Measurements from ENCODE around the gene NOL9.

The NOL9 gene

GRCh38 chr1:6596351-6596750 is 42.0 kb upstream of the NOL9 start:
- Histone ChIP-seq H2BK12ac (ENCODE audit: low read length in 2 of 2) (no peak overlapping the region), H3K4me2 (ENCODE audit: low read length, poor library complexity, severe bottlenecking) (no peak overlapping the region), H3K18ac (ENCODE audit: low read depth in 1 of 2, low read length in 2 of 2) (no peak overlapping the region), H3K27ac (ENCODE audit: low read length, poor library complexity, severe bottlenecking) (no peak overlapping the region), H3K79me1 (replicated peaks; ENCODE audit: low read length, poor library complexity, severe bottlenecking) (peaks cover 56% of the 10 kb centered on the region), H2AK5ac (ENCODE audit: low read length, severe bottlenecking) (no peak overlapping the region), H2BK5ac (ENCODE audit: low read depth, low read length, poor library complexity, severe bottlenecking) (no peak overlapping the region), H3K14ac (ENCODE audit: low read length in 2 of 2) (no peak overlapping the region), H3K27me3 (ENCODE audit: control insufficient read depth in 1 of 2, insufficient read depth in 1 of 2, low read length in 2 of 2) (no peaks in the 10 kb centered on the region), H3K23ac (ENCODE audit: low read length in 2 of 2) (no peak overlapping the region), H4K8ac (ENCODE audit: low read length) (no peak overlapping the region), H3K4ac (ENCODE audit: low read depth in 1 of 2, low read length in 2 of 2) (no peak overlapping the region), H3K9me3 (ENCODE audit: control insufficient read depth, low read length) (no peaks in the 10 kb centered on the region), H2BK120ac (ENCODE audit: low read depth, low read length) (no peak overlapping the region), H3K4me1 (ENCODE audit: control insufficient read depth, insufficient read depth, low read depth, low read length) (peaks cover 26% of the 10 kb centered on the region), H3K9ac (ENCODE audit: low read length) (peak overlapping the region; percentile 59), H2AFZ (ENCODE audit: low read depth, low read length) (no peak overlapping the region), H2BK15ac (ENCODE audit: low read depth, poor library complexity, severe bottlenecking) (no peak overlapping the region), H3K36me3 (ENCODE audit: control insufficient read depth in 1 of 2, insufficient read depth in 2 of 2, low read depth in 1 of 2, low read length in 2 of 2) (peaks cover 73 to 77% of the 10 kb centered on the region in 2 experiments), H3K4me3 (ENCODE audit: insufficient read depth in 1 of 2, low read depth in 1 of 2, low read length in 2 of 2) (peak overlapping the region in 1 of 2 experiments; percentile 52), H4K91ac (ENCODE audit: low read length) (no peak overlapping the region)
- 86% methylated on average over 6 of the region's 7 CpGs for WGBS
- DNase-seq = no peak

GRCh38 chr1:6594977-6595740 is 40.8 kb upstream of the NOL9 start:
- Histone ChIP-seq H2BK12ac (ENCODE audit: low read length in 2 of 2) (no peak overlapping the region), H3K4me3 (ENCODE audit: insufficient read depth in 1 of 2, low read depth in 1 of 2, low read length in 2 of 2) (no peak overlapping the region), H3K14ac (ENCODE audit: low read length in 2 of 2) (no peak overlapping the region), H2BK120ac (ENCODE audit: low read depth, low read length) (no peak overlapping the region), H4K8ac (ENCODE audit: low read length) (no peak overlapping the region), H3K23ac (ENCODE audit: low read length in 2 of 2) (no peak overlapping the region), H3K4ac (ENCODE audit: low read depth in 1 of 2, low read length in 2 of 2) (no peak overlapping the region), H2BK15ac (ENCODE audit: low read depth, poor library complexity, severe bottlenecking) (no peak overlapping the region), H3K27ac (ENCODE audit: low read length, poor library complexity, severe bottlenecking) (no peak overlapping the region), H3K4me2 (ENCODE audit: low read length, poor library complexity, severe bottlenecking) (no peak overlapping the region), H2BK5ac (ENCODE audit: low read depth, low read length, poor library complexity, severe bottlenecking) (no peak overlapping the region), H2AK5ac (ENCODE audit: low read length, severe bottlenecking) (no peak overlapping the region), H3K9me3 (ENCODE audit: control insufficient read depth, low read length) (no peaks in the 10 kb centered on the region), H3K4me1 (ENCODE audit: control insufficient read depth, insufficient read depth, low read depth, low read length) (peaks cover 19% of the 10 kb centered on the region), H3K18ac (ENCODE audit: low read depth in 1 of 2, low read length in 2 of 2) (no peak overlapping the region), H3K79me1 (replicated peaks; ENCODE audit: low read length, poor library complexity, severe bottlenecking) (peaks cover 62% of the 10 kb centered on the region), H3K9ac (ENCODE audit: low read length) (no peak overlapping the region), H3K27me3 (ENCODE audit: control insufficient read depth in 1 of 2, insufficient read depth in 1 of 2, low read length in 2 of 2) (no peaks in the 10 kb centered on the region), H2AFZ (ENCODE audit: low read depth, low read length) (no peak overlapping the region), H3K36me3 (ENCODE audit: control insufficient read depth in 1 of 2, insufficient read depth in 2 of 2, low read depth in 1 of 2, low read length in 2 of 2) (peaks cover 82 to 89% of the 10 kb centered on the region in 2 experiments), H4K91ac (ENCODE audit: low read length) (no peak overlapping the region)
- no peak for DNase-seq
- 96% methylated on average over 11 of the region's 11 CpGs for WGBS

GRCh38 chr1:6593810-6594209 is 39.5 kb upstream of the NOL9 start:
- Histone ChIP-seq H2AK5ac (ENCODE audit: low read length, severe bottlenecking) (no peak overlapping the region), H2BK5ac (ENCODE audit: low read depth, low read length, poor library complexity, severe bottlenecking) (no peak overlapping the region), H3K18ac (ENCODE audit: low read depth in 1 of 2, low read length in 2 of 2) (no peak overlapping the region), H3K9ac (ENCODE audit: low read length) (no peak overlapping the region), H3K4me3 (ENCODE audit: insufficient read depth in 1 of 2, low read depth in 1 of 2, low read length in 2 of 2) (no peak overlapping the region), H3K79me1 (replicated peaks; ENCODE audit: low read length, poor library complexity, severe bottlenecking) (peaks cover 59% of the 10 kb centered on the region), H2BK120ac (ENCODE audit: low read depth, low read length) (no peak overlapping the region), H2BK12ac (ENCODE audit: low read length in 2 of 2) (no peak overlapping the region), H3K27me3 (ENCODE audit: control insufficient read depth in 1 of 2, insufficient read depth in 1 of 2, low read length in 2 of 2) (no peaks in the 10 kb centered on the region), H3K4me2 (ENCODE audit: low read length, poor library complexity, severe bottlenecking) (no peak overlapping the region), H3K23ac (ENCODE audit: low read length in 2 of 2) (no peak overlapping the region), H3K36me3 (ENCODE audit: control insufficient read depth in 1 of 2, insufficient read depth in 2 of 2, low read depth in 1 of 2, low read length in 2 of 2) (peaks cover 88 to 93% of the 10 kb centered on the region in 2 experiments), H3K4me1 (ENCODE audit: control insufficient read depth, insufficient read depth, low read depth, low read length) (peaks cover 8% of the 10 kb centered on the region), H3K4ac (ENCODE audit: low read depth in 1 of 2, low read length in 2 of 2) (no peak overlapping the region), H3K14ac (ENCODE audit: low read length in 2 of 2) (no peak overlapping the region), H4K91ac (ENCODE audit: low read length) (no peak overlapping the region), H3K9me3 (ENCODE audit: control insufficient read depth, low read length) (no peaks in the 10 kb centered on the region), H3K27ac (ENCODE audit: low read length, poor library complexity, severe bottlenecking) (no peak overlapping the region), H2AFZ (ENCODE audit: low read depth, low read length) (no peak overlapping the region), H2BK15ac (ENCODE audit: low read depth, poor library complexity, severe bottlenecking) (no peak overlapping the region), H4K8ac (ENCODE audit: low read length) (no peak overlapping the region)
- WGBS = 97% methylated on average over 15 of the region's 15 CpGs
- no peak for DNase-seq

GRCh38 chr1:6592865-6593593 is 38.7 kb upstream of the NOL9 start:
- no peak overlapping the region for H3K4me2 ChIP-seq (ENCODE audit: low read length, poor library complexity, severe bottlenecking)
- H3K4ac ChIP-seq (ENCODE audit: low read depth in 1 of 2, low read length in 2 of 2) = no peak overlapping the region
- H3K36me3 ChIP-seq (ENCODE audit: control insufficient read depth in 1 of 2, insufficient read depth in 2 of 2, low read depth in 1 of 2, low read length in 2 of 2) = peaks cover 94 to 99% of the 10 kb centered on the region in 2 experiments
- H3K27ac ChIP-seq (ENCODE audit: low read length, poor library complexity, severe bottlenecking) = no peak overlapping the region
- no peak overlapping the region for H3K23ac ChIP-seq (ENCODE audit: low read length in 2 of 2)
- H2BK5ac ChIP-seq (ENCODE audit: low read depth, low read length, poor library complexity, severe bottlenecking) = no peak overlapping the region
- no peak overlapping the region for H2BK12ac ChIP-seq (ENCODE audit: low read length in 2 of 2)
- no peak overlapping the region for H3K18ac ChIP-seq (ENCODE audit: low read depth in 1 of 2, low read length in 2 of 2)
- WGBS = 97% methylated on average over 38 of the region's 38 CpGs
- H2AFZ ChIP-seq (ENCODE audit: low read depth, low read length) = no peak overlapping the region
- H3K9ac ChIP-seq (ENCODE audit: low read length) = peak overlapping the region; percentile 8
- no peak for DNase-seq
- H2AK5ac ChIP-seq (ENCODE audit: low read length, severe bottlenecking) = no peak overlapping the region
- H2BK120ac ChIP-seq (ENCODE audit: low read depth, low read length) = no peak overlapping the region
- peaks cover 60% of the 10 kb centered on the region for H3K79me1 ChIP-seq (replicated peaks; ENCODE audit: low read length, poor library complexity, severe bottlenecking)
- no peak overlapping the region for H3K4me3 ChIP-seq (ENCODE audit: insufficient read depth in 1 of 2, low read depth in 1 of 2, low read length in 2 of 2)
- no peaks in the 10 kb centered on the region for H3K27me3 ChIP-seq (ENCODE audit: control insufficient read depth in 1 of 2, insufficient read depth in 1 of 2, low read length in 2 of 2)
- no peak overlapping the region for H3K14ac ChIP-seq (ENCODE audit: low read length in 2 of 2)
- no peak overlapping the region for H4K8ac ChIP-seq (ENCODE audit: low read length)
- peaks cover 7% of the 10 kb centered on the region for H3K4me1 ChIP-seq (ENCODE audit: control insufficient read depth, insufficient read depth, low read depth, low read length)
- H2BK15ac ChIP-seq (ENCODE audit: low read depth, poor library complexity, severe bottlenecking) = no peak overlapping the region
- no peak overlapping the region for H4K91ac ChIP-seq (ENCODE audit: low read length)
- H3K9me3 ChIP-seq (ENCODE audit: control insufficient read depth, low read length) = no peaks in the 10 kb centered on the region
